ENCODE measurements around the gene C12orf57.
A peak's percentile ranks its signal among the peaks of the same experiment; 100 is the strongest.

The C12orf57 gene

GRCh38 chr12:6948873-6949594 is 5.2 kb downstream of the C12orf57 start:
- TF ChIP-seq, protein P1, sequence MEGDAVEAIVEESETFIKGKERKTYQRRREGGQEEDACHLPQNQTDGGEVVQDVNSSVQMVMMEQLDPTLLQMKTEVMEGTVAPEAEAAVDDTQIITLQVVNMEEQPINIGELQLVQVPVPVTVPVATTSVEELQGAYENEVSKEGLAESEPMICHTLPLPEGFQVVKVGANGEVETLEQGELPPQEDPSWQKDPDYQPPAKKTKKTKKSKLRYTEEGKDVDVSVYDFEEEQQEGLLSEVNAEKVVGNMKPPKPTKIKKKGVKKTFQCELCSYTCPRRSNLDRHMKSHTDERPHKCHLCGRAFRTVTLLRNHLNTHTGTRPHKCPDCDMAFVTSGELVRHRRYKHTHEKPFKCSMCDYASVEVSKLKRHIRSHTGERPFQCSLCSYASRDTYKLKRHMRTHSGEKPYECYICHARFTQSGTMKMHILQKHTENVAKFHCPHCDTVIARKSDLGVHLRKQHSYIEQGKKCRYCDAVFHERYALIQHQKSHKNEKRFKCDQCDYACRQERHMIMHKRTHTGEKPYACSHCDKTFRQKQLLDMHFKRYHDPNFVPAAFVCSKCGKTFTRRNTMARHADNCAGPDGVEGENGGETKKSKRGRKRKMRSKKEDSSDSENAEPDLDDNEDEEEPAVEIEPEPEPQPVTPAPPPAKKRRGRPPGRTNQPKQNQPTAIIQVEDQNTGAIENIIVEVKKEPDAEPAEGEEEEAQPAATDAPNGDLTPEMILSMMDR (IDR thresholded peaks at IDR 0.05; ENCODE audit: low read depth, low read length) = peak; percentile 16
- TF ChIP-seq, protein P2, sequence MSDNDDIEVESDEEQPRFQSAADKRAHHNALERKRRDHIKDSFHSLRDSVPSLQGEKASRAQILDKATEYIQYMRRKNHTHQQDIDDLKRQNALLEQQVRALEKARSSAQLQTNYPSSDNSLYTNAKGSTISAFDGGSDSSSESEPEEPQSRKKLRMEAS (IDR thresholded peaks at IDR 0.05; ENCODE audit: low read depth, low read length) = peak; percentile 67
- TF ChIP-seq POLR2A (IDR thresholded peaks at IDR 0.05; ENCODE audit: extremely low read depth, insufficient read length) (no peak), MYC (IDR thresholded peaks at IDR 0.05; ENCODE audit: low read depth, low read length) (peak; percentile 57)
- no peak overlapping the region for H3K4me3 ChIP-seq (ENCODE audit: low read depth, low read length)
- DNase-seq (ENCODE audit: low read depth) = no peak

DNA sequence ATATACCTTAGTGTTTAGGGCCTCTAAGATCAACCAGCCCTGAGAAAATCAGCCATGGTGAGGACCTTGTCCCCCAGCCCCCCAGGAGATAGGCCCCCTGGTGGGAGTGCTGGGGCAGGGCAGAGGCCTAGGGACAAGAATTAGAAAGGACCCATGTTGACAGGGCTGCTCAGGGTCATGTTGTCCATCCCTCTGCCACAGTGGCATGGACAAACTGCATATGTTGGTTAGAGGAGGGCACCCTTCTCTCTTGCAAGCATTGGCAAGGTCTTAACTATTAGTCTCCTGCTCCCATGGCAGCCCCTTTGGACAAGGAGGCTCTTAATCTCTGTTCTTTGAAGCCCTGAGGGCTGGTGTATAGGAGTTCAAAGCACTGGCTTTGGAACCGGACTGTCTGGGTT is 6.6 kb downstream of the C12orf57 start:
- no peak for TF ChIP-seq MYC (IDR thresholded peaks at IDR 0.05; ENCODE audit: low read depth, low read length)
- TF ChIP-seq, protein P1 (IDR thresholded peaks at IDR 0.05; ENCODE audit: low read depth, low read length) = peak; percentile 44
- peak overlapping the region; percentile 79 for H3K4me3 ChIP-seq (ENCODE audit: low read depth, low read length)
- peak; percentile 60 for DNase-seq (ENCODE audit: low read depth)

DNA sequence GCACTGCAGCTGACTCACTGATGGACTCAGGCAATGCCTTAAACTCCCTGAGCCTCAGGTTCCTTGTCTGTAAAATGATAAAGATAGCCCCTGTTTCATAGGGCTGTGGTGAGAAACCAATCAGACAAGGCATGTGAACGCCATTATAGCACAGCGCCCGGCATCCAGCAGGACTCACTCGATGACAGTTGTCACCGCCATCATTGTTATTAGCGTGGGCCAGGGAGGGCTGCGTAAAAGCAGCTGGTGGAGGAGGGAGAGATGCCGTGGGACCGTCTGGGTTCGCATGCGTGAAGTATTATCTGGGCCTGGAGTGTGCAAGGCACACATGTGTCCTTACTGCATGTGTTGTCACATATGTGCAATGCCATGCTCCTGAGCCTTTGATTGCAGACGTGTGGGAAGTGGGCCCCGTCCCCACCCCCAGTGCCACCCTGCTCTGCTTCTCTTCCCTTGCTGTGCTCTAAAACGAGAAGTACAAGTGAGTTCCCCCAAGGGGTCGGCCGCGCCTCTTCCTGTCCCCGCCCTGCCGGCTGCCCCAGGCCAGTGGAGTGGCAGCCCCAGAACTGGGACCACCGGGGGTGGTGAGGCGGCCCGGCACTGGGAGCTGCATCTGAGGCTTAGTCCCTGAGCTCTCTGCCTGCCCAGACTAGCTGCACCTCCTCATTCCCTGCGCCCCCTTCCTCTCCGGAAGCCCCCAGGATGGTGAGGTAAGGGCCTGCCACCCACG is 7.2 kb downstream of the C12orf57 start, which contains the start of gene PTPN6:
PTPN6 (plus strand) TSS at position 546 of the 730 bp plus-strand sequence; CDS start at position 703, 157 bp downstream.
- H3K4me3 ChIP-seq (ENCODE audit: low read depth, low read length) = peak within 1 kb of the TSS; percentile 79
- TF ChIP-seq, protein P2 (IDR thresholded peaks at IDR 0.05; ENCODE audit: low read depth, low read length) = peak; percentile 78
- TF ChIP-seq, protein P1 (IDR thresholded peaks at IDR 0.05; ENCODE audit: low read depth, low read length) = no peak
- TF ChIP-seq MYC (IDR thresholded peaks at IDR 0.05; ENCODE audit: low read depth, low read length) (peak; percentile 69), POLR2A (IDR thresholded peaks at IDR 0.05; ENCODE audit: extremely low read depth, insufficient read length) (peak; percentile 80)
- peak; percentile 90 for DNase-seq (ENCODE audit: low read depth)

- DNase-seq (ENCODE audit: low read depth) = no peak
- TF ChIP-seq MYC (IDR thresholded peaks at IDR 0.05; ENCODE audit: low read depth, low read length) = no peak
- TF ChIP-seq, protein P2 (IDR thresholded peaks at IDR 0.05; ENCODE audit: low read depth, low read length) = no peak
- TF ChIP-seq, protein P1 (IDR thresholded peaks at IDR 0.05; ENCODE audit: low read depth, low read length) = no peak
- TF ChIP-seq POLR2A (IDR thresholded peaks at IDR 0.05; ENCODE audit: extremely low read depth, insufficient read length) = no peak
- peak overlapping the region; percentile 79 for H3K4me3 ChIP-seq (ENCODE audit: low read depth, low read length)
Measured at GRCh38 chr12:6951551-6952120, 7.8 kb downstream of the C12orf57 start.

- TF ChIP-seq, protein P2 (IDR thresholded peaks at IDR 0.05; ENCODE audit: low read depth, low read length) = no peak
- no peak for TF ChIP-seq POLR2A (IDR thresholded peaks at IDR 0.05; ENCODE audit: extremely low read depth, insufficient read length)
- TF ChIP-seq MYC (IDR thresholded peaks at IDR 0.05; ENCODE audit: low read depth, low read length) = no peak
- TF ChIP-seq, protein P1 (IDR thresholded peaks at IDR 0.05; ENCODE audit: low read depth, low read length) = no peak
- peak overlapping the region; percentile 79 for H3K4me3 ChIP-seq (ENCODE audit: low read depth, low read length)
- no peak for DNase-seq (ENCODE audit: low read depth)
Measured at GRCh38 chr12:6952121-6952862, 8.5 kb downstream of the C12orf57 start.

Measured in NB4 (cell line).